ENCODE data around the gene SDCCAG8. TPM values are rescaled to one million over a fixed set of nuclear protein-coding genes. Genes with fewer than 3 reads are reported as not detected.

The SDCCAG8 gene
- total RNA-seq, 1 donor from 2014 or later: 92.7 TPM

GRCh38 chr1:243399561-243400155 lies 143.8 kb downstream of the SDCCAG8 start:
- TF ChIP-seq, protein P1, sequence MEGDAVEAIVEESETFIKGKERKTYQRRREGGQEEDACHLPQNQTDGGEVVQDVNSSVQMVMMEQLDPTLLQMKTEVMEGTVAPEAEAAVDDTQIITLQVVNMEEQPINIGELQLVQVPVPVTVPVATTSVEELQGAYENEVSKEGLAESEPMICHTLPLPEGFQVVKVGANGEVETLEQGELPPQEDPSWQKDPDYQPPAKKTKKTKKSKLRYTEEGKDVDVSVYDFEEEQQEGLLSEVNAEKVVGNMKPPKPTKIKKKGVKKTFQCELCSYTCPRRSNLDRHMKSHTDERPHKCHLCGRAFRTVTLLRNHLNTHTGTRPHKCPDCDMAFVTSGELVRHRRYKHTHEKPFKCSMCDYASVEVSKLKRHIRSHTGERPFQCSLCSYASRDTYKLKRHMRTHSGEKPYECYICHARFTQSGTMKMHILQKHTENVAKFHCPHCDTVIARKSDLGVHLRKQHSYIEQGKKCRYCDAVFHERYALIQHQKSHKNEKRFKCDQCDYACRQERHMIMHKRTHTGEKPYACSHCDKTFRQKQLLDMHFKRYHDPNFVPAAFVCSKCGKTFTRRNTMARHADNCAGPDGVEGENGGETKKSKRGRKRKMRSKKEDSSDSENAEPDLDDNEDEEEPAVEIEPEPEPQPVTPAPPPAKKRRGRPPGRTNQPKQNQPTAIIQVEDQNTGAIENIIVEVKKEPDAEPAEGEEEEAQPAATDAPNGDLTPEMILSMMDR (IDR thresholded peaks at IDR 0.05): no peak
- H3K27me3 ChIP-seq (ENCODE audit: low read depth): no peaks in the 10 kb centered on the region
- H3K27ac ChIP-seq: no peak overlapping the region
- no peak for DNase-seq
- H3K36me3 ChIP-seq: peaks cover 6% of the 10 kb centered on the region
- ATAC-seq: no peak
- no peaks in the 10 kb centered on the region for H3K4me1 ChIP-seq
- H3K9me3 ChIP-seq: no peaks in the 10 kb centered on the region
- intact Hi-C loops (cut with DNase I): no loop called here
- no peak overlapping the region for H3K4me3 ChIP-seq

GRCh38 chr1:243402868-243403267 lies 147.0 kb downstream of the SDCCAG8 start:
- H3K27ac ChIP-seq: no peak overlapping the region
- DNase-seq (no peak), ATAC-seq (no peak)
- H3K9me3 ChIP-seq: no peaks in the 10 kb centered on the region
- H3K36me3 ChIP-seq: no peaks in the 10 kb centered on the region
- intact Hi-C loops (cut with DNase I): no loop called here
- TF ChIP-seq, protein P1 (IDR thresholded peaks at IDR 0.05): no peak
- no peak overlapping the region for H3K4me3 ChIP-seq
- no peaks in the 10 kb centered on the region for H3K4me1 ChIP-seq
- no peaks in the 10 kb centered on the region for H3K27me3 ChIP-seq (ENCODE audit: low read depth)

DNA sequence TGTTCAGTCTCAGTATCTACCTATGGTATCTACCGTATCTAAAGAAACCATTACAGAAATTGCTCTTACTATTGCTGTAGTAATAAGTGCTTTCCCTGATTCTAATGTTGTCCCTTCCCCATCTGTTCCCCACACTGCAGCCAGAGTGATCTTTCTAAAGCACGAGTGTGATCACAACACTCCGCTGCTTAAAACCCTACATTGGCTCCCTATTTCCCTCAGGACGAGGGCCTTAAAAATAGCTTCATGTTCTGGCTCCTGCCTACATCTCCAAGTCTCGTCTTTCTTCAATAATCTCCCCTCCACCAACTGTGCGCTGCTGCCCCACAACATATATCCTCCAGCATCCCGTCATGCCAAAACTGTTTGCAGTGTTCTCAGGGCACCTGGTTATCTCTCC lies 150.6 kb downstream of the SDCCAG8 start:
- TF ChIP-seq, protein P1 (IDR thresholded peaks at IDR 0.05): no peak
- Histone ChIP-seq H3K9me3 (no peaks in the 10 kb centered on the region), H3K27me3 (ENCODE audit: low read depth) (no peaks in the 10 kb centered on the region), H3K4me1 (no peaks in the 10 kb centered on the region), H3K4me3 (no peak overlapping the region), H3K36me3 (no peaks in the 10 kb centered on the region), H3K27ac (no peak overlapping the region)
- intact Hi-C loops (cut with DNase I): no loop called here
- no peak for ATAC-seq
- DNase-seq: no peak

- ATAC-seq: no peak
- DNase-seq: no peak
- intact Hi-C loops (cut with DNase I): no loop called here
- H3K9me3 ChIP-seq: no peaks in the 10 kb centered on the region
- H3K36me3 ChIP-seq: no peaks in the 10 kb centered on the region
- H3K4me1 ChIP-seq: no peaks in the 10 kb centered on the region
- no peak overlapping the region for H3K4me3 ChIP-seq
- H3K27ac ChIP-seq: no peak overlapping the region
- TF ChIP-seq, protein P1 (IDR thresholded peaks at IDR 0.05): no peak
- no peaks in the 10 kb centered on the region for H3K27me3 ChIP-seq (ENCODE audit: low read depth)
Measured at GRCh38 chr1:243407284-243408018, 151.6 kb downstream of the SDCCAG8 start.

GRCh38 chr1:243408479-243408878 lies 152.6 kb downstream of the SDCCAG8 start:
- Histone ChIP-seq H3K27ac (no peak overlapping the region), H3K36me3 (no peaks in the 10 kb centered on the region), H3K9me3 (no peaks in the 10 kb centered on the region), H3K4me3 (no peak overlapping the region), H3K27me3 (ENCODE audit: low read depth) (no peaks in the 10 kb centered on the region), H3K4me1 (no peaks in the 10 kb centered on the region)
- DNase-seq (no peak), ATAC-seq (no peak)
- TF ChIP-seq, protein P1 (IDR thresholded peaks at IDR 0.05): no peak
- intact Hi-C loops (cut with DNase I): no loop called here
